Measurements from ENCODE around the gene ELL3. TPM values are rescaled to one million over a fixed set of nuclear protein-coding genes. Genes with fewer than 3 reads are reported as not detected.

ELL3 gene
- total RNA-seq, 2 experiments from 2014 or later, result 2.4 to 2.9 TPM

GRCh38 chr15:43791993-43792760, 15.4 kb upstream of the ELL3 start, which contains the start of gene SERF2:
TSS of gene SERF2 (plus strand) at chr15:43792320. CDS start at chr15:43792377, 57 bp downstream.
- ChIA-PET CTCF (interaction anchor here (1.1 to 1.8 kb wide), 3 partner anchors 15 to 22 kb away, joined by 3 to 15 read pairs (median 5); partner anchors contain the start of gene ELL3), POLR2A (interaction anchor here (0.8 to 4.5 kb wide), 6 partner anchors 8 to 46 kb away, joined by 5 to 21 read pairs (median 10); partner anchors contain the start of genes ELL3, HYPK, MFAP1 and PDIA3)
- peak; percentile 100 for DNase-seq
- intact Hi-C loops (cut with micrococcal nuclease), result loop anchor here (1.0 to 2.0 kb wide), 4 partner anchors 8 to 43 kb away; partner anchors contain the start of genes HYPK, MFAP1 and SERINC4
- no peaks in the 10 kb centered on the region for H3K9me3 Mint-ChIP-seq
- peaks cover 44% of the 10 kb centered on the region for H3K36me3 Mint-ChIP-seq
- no peaks in the 10 kb centered on the region for H3K27me3 Mint-ChIP-seq
- peak within 1 kb of the TSS; percentile 96 for H3K27ac Mint-ChIP-seq
- H3K4me3 Mint-ChIP-seq, result peak within 1 kb of the TSS; percentile 95
- peaks cover 38% of the 10 kb centered on the region for H3K4me1 Mint-ChIP-seq (ENCODE audit: low read depth)

GRCh38 chr15:43789409-43789808, 12.6 kb upstream of the ELL3 start:
- no peaks in the 10 kb centered on the region for H3K9me3 Mint-ChIP-seq
- no peaks in the 10 kb centered on the region for H3K27me3 Mint-ChIP-seq
- intact Hi-C loops (cut with micrococcal nuclease), result no loop called here
- H3K36me3 Mint-ChIP-seq, result peaks cover 23% of the 10 kb centered on the region
- no peak overlapping the region for H3K4me3 Mint-ChIP-seq
- H3K27ac Mint-ChIP-seq, result no peak overlapping the region
- CTCF ChIA-PET, result interaction anchor here (0.8 to 2.0 kb wide), 2 partner anchors 13 to 19 kb away, joined by 3 to 5 read pairs; partner anchors contain the start of gene ELL3
- H3K4me1 Mint-ChIP-seq (ENCODE audit: low read depth), result peaks cover 17% of the 10 kb centered on the region
- DNase-seq, result no peak
- POLR2A ChIA-PET, result no interaction called here

GRCh38 chr15:43779016-43779415, 2.2 kb upstream of the ELL3 start:
- H3K9me3 Mint-ChIP-seq, result no peaks in the 10 kb centered on the region
- H3K27ac Mint-ChIP-seq, result no peak overlapping the region

GRCh38 chr15:43777267-43777914, 625 bp upstream of the ELL3 start:
- intact Hi-C loops (cut with micrococcal nuclease), result loop anchor here (1.0 to 2.0 kb wide), 3 partner anchors 15 to 47 kb away; partner anchors contain the start of genes MFAP1 and SERF2
- peaks cover 6% of the 10 kb centered on the region for H3K36me3 Mint-ChIP-seq

More at GRCh38 chr15:43779016-43779415, 2.2 kb upstream of the ELL3 start:
- Mint-ChIP-seq H3K4me1 (ENCODE audit: low read depth) (peaks cover 24% of the 10 kb centered on the region), H3K4me3 (no peak overlapping the region), H3K36me3 (no peaks in the 10 kb centered on the region), H3K27me3 (no peaks in the 10 kb centered on the region)
- POLR2A ChIA-PET, result no interaction called here
- intact Hi-C loops (cut with micrococcal nuclease), result no loop called here
- DNase-seq, result no peak
- CTCF ChIA-PET, result interaction anchor here (1.2 kb wide), 1 partner anchor 10 kb away, joined by 3 read pairs; no protein-coding TSS in a partner anchor

GRCh38 chr15:43776101-43776717, 557 bp downstream of the ELL3 start:
- no peaks in the 10 kb centered on the region for H3K27me3 Mint-ChIP-seq
- peaks cover 15% of the 10 kb centered on the region for H3K36me3 Mint-ChIP-seq
- intact Hi-C loops (cut with micrococcal nuclease), result loop anchor here (2.0 kb wide), 1 partner anchor 27 kb away; no protein-coding TSS in a partner anchor

More at GRCh38 chr15:43777267-43777914, 625 bp upstream of the ELL3 start:
- DNase-seq, result peak; percentile 93
- peaks cover 24% of the 10 kb centered on the region for H3K4me1 Mint-ChIP-seq (ENCODE audit: low read depth)
- H3K4me3 Mint-ChIP-seq, result peak overlapping the region; percentile 85
- H3K27me3 Mint-ChIP-seq, result no peaks in the 10 kb centered on the region
- H3K9me3 Mint-ChIP-seq, result no peaks in the 10 kb centered on the region
- ChIA-PET CTCF (interaction anchor here (0.8 to 2.1 kb wide), 9 partner anchors 11 to 35 kb away, joined by 3 to 15 read pairs (median 5); partner anchors contain the start of genes HYPK and SERINC4), POLR2A (interaction anchor here (0.7 to 2.5 kb wide), 9 partner anchors 13 to 50 kb away, joined by 3 to 21 read pairs (median 6); partner anchors contain the start of genes HYPK, MFAP1, SERF2 and SERINC4)
- H3K27ac Mint-ChIP-seq, result peak overlapping the region; percentile 84

GRCh38 chr15:43775411-43775965, 1.3 kb downstream of the ELL3 start:
- ChIA-PET POLR2A (interaction anchor here (1.8 to 2.5 kb wide), 3 partner anchors 11 to 52 kb away, joined by 9 to 21 read pairs (median 10); partner anchors contain the start of genes SERF2 and WDR76), CTCF (interaction anchor here (2.1 kb wide), 1 partner anchor 19 kb away, joined by 5 read pairs; no protein-coding TSS in a partner anchor)
- Mint-ChIP-seq H3K4me3 (no peak overlapping the region), H3K9me3 (no peaks in the 10 kb centered on the region), H3K4me1 (ENCODE audit: low read depth) (peaks cover 24% of the 10 kb centered on the region), H3K27ac (no peak overlapping the region), H3K27me3 (no peaks in the 10 kb centered on the region), H3K36me3 (peaks cover 22% of the 10 kb centered on the region)
- intact Hi-C loops (cut with micrococcal nuclease), result no loop called here
- DNase-seq, result peak; percentile 13

More at GRCh38 chr15:43776101-43776717, 557 bp downstream of the ELL3 start:
- H3K4me3 Mint-ChIP-seq, result peak overlapping the region; percentile 85
- ChIA-PET CTCF (interaction anchor here (0.8 to 2.1 kb wide), 8 partner anchors 12 to 34 kb away, joined by 3 to 15 read pairs (median 5); partner anchors contain the start of genes HYPK and SERINC4), POLR2A (interaction anchor here (1.1 to 2.5 kb wide), 7 partner anchors 12 to 51 kb away, joined by 4 to 21 read pairs (median 7); partner anchors contain the start of genes HYPK, MFAP1, SERF2 and SERINC4)
- peak; percentile 47 for DNase-seq
- H3K27ac Mint-ChIP-seq, result no peak overlapping the region
- H3K9me3 Mint-ChIP-seq, result no peaks in the 10 kb centered on the region
- H3K4me1 Mint-ChIP-seq (ENCODE audit: low read depth), result peaks cover 24% of the 10 kb centered on the region

- ChIA-PET CTCF (no interaction called here), POLR2A (no interaction called here)
- Mint-ChIP-seq H3K4me1 (ENCODE audit: low read depth) (peaks cover 22% of the 10 kb centered on the region), H3K9me3 (no peaks in the 10 kb centered on the region), H3K27me3 (no peaks in the 10 kb centered on the region), H3K36me3 (peaks cover 34% of the 10 kb centered on the region), H3K27ac (no peak overlapping the region), H3K4me3 (no peak overlapping the region)
- no peak for DNase-seq
- intact Hi-C loops (cut with micrococcal nuclease), result no loop called here
These were observed 2.7 kb downstream of the ELL3 start for GRCh38 chr15:43774062-43774461.

- ChIA-PET POLR2A (interaction anchor here (0.6 kb wide), 1 partner anchor 276 kb away, joined by 4 read pairs; no protein-coding TSS in a partner anchor), CTCF (no interaction called here)
- H3K27ac Mint-ChIP-seq, result no peak overlapping the region
- H3K27me3 Mint-ChIP-seq, result no peaks in the 10 kb centered on the region
- DNase-seq, result no peak
- no peaks in the 10 kb centered on the region for H3K9me3 Mint-ChIP-seq
- no peak overlapping the region for H3K4me3 Mint-ChIP-seq
- H3K4me1 Mint-ChIP-seq (ENCODE audit: low read depth), result peaks cover 14% of the 10 kb centered on the region
- intact Hi-C loops (cut with micrococcal nuclease), result no loop called here
- peaks cover 42% of the 10 kb centered on the region for H3K36me3 Mint-ChIP-seq
These were observed 4.1 kb downstream of the ELL3 start for GRCh38 chr15:43772624-43773023.

GRCh38 chr15:43771816-43772215, 5.0 kb downstream of the ELL3 start:
- intact Hi-C loops (cut with micrococcal nuclease), result no loop called here
- Mint-ChIP-seq H3K4me3 (no peak overlapping the region), H3K36me3 (peaks cover 43% of the 10 kb centered on the region), H3K9me3 (no peaks in the 10 kb centered on the region), H3K4me1 (ENCODE audit: low read depth) (peaks cover 8% of the 10 kb centered on the region), H3K27ac (no peak overlapping the region), H3K27me3 (no peaks in the 10 kb centered on the region)
- DNase-seq, result no peak
- ChIA-PET POLR2A (no interaction called here), CTCF (interaction anchor here (0.8 to 2.3 kb wide), 2 partner anchors 19 to 256 kb away, joined by 3 to 13 read pairs; no protein-coding TSS in a partner anchor)

GRCh38 chr15:43769584-43770228, 7.1 kb downstream of the ELL3 start:
- CTCF ChIA-PET, result interaction anchor here (0.7 to 2.3 kb wide), 9 partner anchors 10 to 394 kb away, joined by 3 to 13 read pairs (median 3); no protein-coding TSS in a partner anchor
- H3K4me1 Mint-ChIP-seq (ENCODE audit: low read depth), result no peaks in the 10 kb centered on the region
- H3K27ac Mint-ChIP-seq, result peak overlapping the region; percentile 33
- POLR2A ChIA-PET, result no interaction called here
- no peaks in the 10 kb centered on the region for H3K9me3 Mint-ChIP-seq
- peaks cover 58% of the 10 kb centered on the region for H3K36me3 Mint-ChIP-seq
- peak; percentile 71 for DNase-seq
- intact Hi-C loops (cut with micrococcal nuclease), result loop anchor here (2.0 kb wide), 1 partner anchor 17 kb away; no protein-coding TSS in a partner anchor
- H3K27me3 Mint-ChIP-seq, result no peaks in the 10 kb centered on the region
- no peak overlapping the region for H3K4me3 Mint-ChIP-seq

Data from activated CD4-positive, alpha-beta memory T cell treated with anti-CD3 and anti-CD28 coated beads for 36 hours (primary cell).